ENCODE data around the gene MORN4.
"Not testable (repeated sequence)": the region's sequence is repeated elsewhere in the genome, so short reads cannot be mapped to it uniquely, and the experiment has no call there.

MORN4 gene

GRCh38 chr10:97640868-97641811 is 7.8 kb upstream of the MORN4 start:
- H3F3A ChIP-seq (ENCODE audit: control insufficient read depth, insufficient read depth), result peaks cover 3% of the 10 kb centered on the region; the same call in 1 of the 2 replicates
- H3K79me2 ChIP-seq (ENCODE audit: control insufficient read depth, low read length), result peaks cover 20% of the 10 kb centered on the region
- TF ChIP-seq EZH2phosphoT487 (IDR thresholded peaks at IDR 0.05; ENCODE audit: borderline replicate concordance, low read length), result no peak
- TF ChIP-seq, protein P1, sequence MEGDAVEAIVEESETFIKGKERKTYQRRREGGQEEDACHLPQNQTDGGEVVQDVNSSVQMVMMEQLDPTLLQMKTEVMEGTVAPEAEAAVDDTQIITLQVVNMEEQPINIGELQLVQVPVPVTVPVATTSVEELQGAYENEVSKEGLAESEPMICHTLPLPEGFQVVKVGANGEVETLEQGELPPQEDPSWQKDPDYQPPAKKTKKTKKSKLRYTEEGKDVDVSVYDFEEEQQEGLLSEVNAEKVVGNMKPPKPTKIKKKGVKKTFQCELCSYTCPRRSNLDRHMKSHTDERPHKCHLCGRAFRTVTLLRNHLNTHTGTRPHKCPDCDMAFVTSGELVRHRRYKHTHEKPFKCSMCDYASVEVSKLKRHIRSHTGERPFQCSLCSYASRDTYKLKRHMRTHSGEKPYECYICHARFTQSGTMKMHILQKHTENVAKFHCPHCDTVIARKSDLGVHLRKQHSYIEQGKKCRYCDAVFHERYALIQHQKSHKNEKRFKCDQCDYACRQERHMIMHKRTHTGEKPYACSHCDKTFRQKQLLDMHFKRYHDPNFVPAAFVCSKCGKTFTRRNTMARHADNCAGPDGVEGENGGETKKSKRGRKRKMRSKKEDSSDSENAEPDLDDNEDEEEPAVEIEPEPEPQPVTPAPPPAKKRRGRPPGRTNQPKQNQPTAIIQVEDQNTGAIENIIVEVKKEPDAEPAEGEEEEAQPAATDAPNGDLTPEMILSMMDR (IDR thresholded peaks at IDR 0.05; ENCODE audit: low read depth, low read length, poor library complexity, severe bottlenecking), result no peak
- peaks cover 15% of the 10 kb centered on the region for H3K4me1 ChIP-seq (ENCODE audit: control insufficient read depth, low read length)
- H3K9me2 ChIP-seq (replicated peaks; ENCODE audit: control insufficient read depth, low read length), result no peaks in the 10 kb centered on the region
- H3K4me3 ChIP-seq (ENCODE audit: low read length), result peak overlapping the region; percentile 85
- peaks cover 5% of the 10 kb centered on the region; the same call in 1 of the 2 replicates for H4K20me1 ChIP-seq (ENCODE audit: control insufficient read depth, insufficient read depth, low read depth, low read length)
- H3K27me3 ChIP-seq (ENCODE audit: control insufficient read depth, low read length), result no peaks in the 10 kb centered on the region
- no peaks in the 10 kb centered on the region for H3K9me3 ChIP-seq (ENCODE audit: control insufficient read depth, insufficient read depth, low read length)
- peak overlapping the region; percentile 85 for H3K4me2 ChIP-seq (ENCODE audit: low read length)
- H3K27ac ChIP-seq (ENCODE audit: low read depth, low read length), result no peak overlapping the region
- H3K36me3 ChIP-seq (ENCODE audit: control insufficient read depth, low read length), result peaks cover 7% of the 10 kb centered on the region

GRCh38 chr10:97640174-97640867 is 7.0 kb upstream of the MORN4 start, which contains the start of gene PI4K2A:
TSS of gene PI4K2A (plus strand) at chr10:97640671. CDS start at chr10:97640743, 72 bp downstream.
- Histone ChIP-seq H3K36me3 (ENCODE audit: control insufficient read depth, low read length) (peaks cover 7% of the 10 kb centered on the region), H3K4me3 (ENCODE audit: low read length) (peak within 1 kb of the TSS; percentile 85), H3K4me2 (ENCODE audit: low read length) (peak within 1 kb of the TSS; percentile 85), H3K9me2 (replicated peaks; ENCODE audit: control insufficient read depth, low read length) (no peaks in the 10 kb centered on the region), H3K4me1 (ENCODE audit: control insufficient read depth, low read length) (peaks cover 15% of the 10 kb centered on the region), H3K27me3 (ENCODE audit: control insufficient read depth, low read length) (no peaks in the 10 kb centered on the region), H4K20me1 (ENCODE audit: control insufficient read depth, insufficient read depth, low read depth, low read length) (peaks cover 5% of the 10 kb centered on the region; the same call in 1 of the 2 replicates), H3K79me2 (ENCODE audit: control insufficient read depth, low read length) (peaks cover 18% of the 10 kb centered on the region), H3K9me3 (ENCODE audit: control insufficient read depth, insufficient read depth, low read length) (no peaks in the 10 kb centered on the region), H3K27ac (ENCODE audit: low read depth, low read length) (no peak within 1 kb of the TSS), H3F3A (ENCODE audit: control insufficient read depth, insufficient read depth) (peaks cover 3% of the 10 kb centered on the region; the same call in 1 of the 2 replicates)
- TF ChIP-seq, protein P1 (IDR thresholded peaks at IDR 0.05; ENCODE audit: low read depth, low read length, poor library complexity, severe bottlenecking), result no peak
- no peak for TF ChIP-seq EZH2phosphoT487 (IDR thresholded peaks at IDR 0.05; ENCODE audit: borderline replicate concordance, low read length)

DNA sequence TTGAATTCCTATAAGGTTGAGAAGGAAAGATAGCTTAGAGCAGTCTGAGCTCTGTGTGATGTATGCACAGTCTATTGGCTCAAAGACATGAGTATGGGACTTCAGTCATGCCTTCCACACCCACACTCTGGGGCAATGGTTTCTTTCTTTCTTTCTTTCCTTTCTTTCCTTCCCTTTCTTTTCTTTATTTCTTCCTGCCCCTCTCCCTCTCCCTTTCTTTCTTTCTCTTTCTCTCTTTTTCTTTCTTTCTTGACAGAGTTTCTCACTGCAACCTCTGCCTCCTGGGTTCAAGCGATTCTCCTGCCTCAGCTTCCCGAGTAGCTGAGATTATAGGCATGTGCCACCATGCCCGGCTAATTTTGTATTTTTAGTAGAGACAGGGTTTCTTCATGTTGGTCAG is 5.8 kb upstream of the MORN4 start:
- H3K9me2 ChIP-seq (replicated peaks; ENCODE audit: control insufficient read depth, low read length); H3F3A ChIP-seq (ENCODE audit: control insufficient read depth, insufficient read depth); H3K4me2 ChIP-seq (ENCODE audit: low read length); H3K27ac ChIP-seq (ENCODE audit: low read depth, low read length); H3K4me3 ChIP-seq (ENCODE audit: low read length); H3K9me3 ChIP-seq (ENCODE audit: control insufficient read depth, insufficient read depth, low read length); H4K20me1 ChIP-seq (ENCODE audit: control insufficient read depth, insufficient read depth, low read depth, low read length); H3K36me3 ChIP-seq (ENCODE audit: control insufficient read depth, low read length); H3K27me3 ChIP-seq (ENCODE audit: control insufficient read depth, low read length): not testable (repeated sequence)
- Histone ChIP-seq H3K79me2 (ENCODE audit: control insufficient read depth, low read length) (peaks cover 18% of the 10 kb centered on the region), H3K4me1 (ENCODE audit: control insufficient read depth, low read length) (peaks cover 15% of the 10 kb centered on the region)
